OCI-LY1 (cell line): ENCODE data around the gene BTG3.

Source experiments
- EZH2 ChIP-seq: fragments of 200-600 bp; sonication (generic), shearing (Covaris generic); IDR thresholded peaks from 2 replicates; pipeline ENCODE4 v1.8.0; 2017; ENCODE audit warnings: borderline replicate concordance, mixed run types, mild to moderate bottlenecking, antibody characterized with exemption, low read length, moderate library complexity, mixed read lengths
- TF ChIP-seq, protein P1 (sequence below): fragments of 200-600 bp; sonication (generic), shearing (Covaris generic); IDR thresholded peaks from 2 replicates; pipeline ENCODE4 v1.5.1; 2017; ENCODE audit warnings: mild to moderate bottlenecking, antibody characterized with exemption, low read length, moderate library complexity, mixed read lengths

DNA sequence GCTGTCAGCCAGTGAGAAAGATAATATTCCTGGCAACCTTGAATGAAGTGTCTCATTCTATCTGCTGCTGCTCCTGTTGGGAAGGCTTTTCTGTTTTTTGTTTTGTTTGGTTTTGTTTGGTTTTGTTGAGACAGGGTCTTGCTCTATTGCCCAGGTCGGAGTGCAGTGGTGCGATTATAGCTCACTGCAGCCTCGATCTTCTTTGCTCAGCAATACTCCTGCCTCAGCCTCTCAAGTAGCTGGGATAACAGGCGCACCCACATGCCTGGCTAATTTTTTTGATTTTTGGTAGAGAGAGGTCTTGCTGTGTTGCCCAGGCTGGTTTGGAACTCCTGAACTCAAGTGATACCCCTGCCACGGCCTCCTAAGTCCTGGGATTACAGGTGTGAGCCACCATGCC, 37.6 kb downstream of the BTG3 start:
- TF ChIP-seq, protein P1, sequence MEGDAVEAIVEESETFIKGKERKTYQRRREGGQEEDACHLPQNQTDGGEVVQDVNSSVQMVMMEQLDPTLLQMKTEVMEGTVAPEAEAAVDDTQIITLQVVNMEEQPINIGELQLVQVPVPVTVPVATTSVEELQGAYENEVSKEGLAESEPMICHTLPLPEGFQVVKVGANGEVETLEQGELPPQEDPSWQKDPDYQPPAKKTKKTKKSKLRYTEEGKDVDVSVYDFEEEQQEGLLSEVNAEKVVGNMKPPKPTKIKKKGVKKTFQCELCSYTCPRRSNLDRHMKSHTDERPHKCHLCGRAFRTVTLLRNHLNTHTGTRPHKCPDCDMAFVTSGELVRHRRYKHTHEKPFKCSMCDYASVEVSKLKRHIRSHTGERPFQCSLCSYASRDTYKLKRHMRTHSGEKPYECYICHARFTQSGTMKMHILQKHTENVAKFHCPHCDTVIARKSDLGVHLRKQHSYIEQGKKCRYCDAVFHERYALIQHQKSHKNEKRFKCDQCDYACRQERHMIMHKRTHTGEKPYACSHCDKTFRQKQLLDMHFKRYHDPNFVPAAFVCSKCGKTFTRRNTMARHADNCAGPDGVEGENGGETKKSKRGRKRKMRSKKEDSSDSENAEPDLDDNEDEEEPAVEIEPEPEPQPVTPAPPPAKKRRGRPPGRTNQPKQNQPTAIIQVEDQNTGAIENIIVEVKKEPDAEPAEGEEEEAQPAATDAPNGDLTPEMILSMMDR = no peak
- TF ChIP-seq EZH2 = no peak
